Measurements from ENCODE around the gene ABCA2. TPM values are rescaled to one million over a fixed set of nuclear protein-coding genes. Genes with fewer than 3 reads are reported as not detected.

Gene ABCA2
- total and polyA plus RNA-seq, 9 of the 15 experiments (the other 6 are each of a cell fraction or from before 2014, with no cell fraction given), result 0.69 to 16.3 (median 6.1) TPM; not detected in 2

DNA sequence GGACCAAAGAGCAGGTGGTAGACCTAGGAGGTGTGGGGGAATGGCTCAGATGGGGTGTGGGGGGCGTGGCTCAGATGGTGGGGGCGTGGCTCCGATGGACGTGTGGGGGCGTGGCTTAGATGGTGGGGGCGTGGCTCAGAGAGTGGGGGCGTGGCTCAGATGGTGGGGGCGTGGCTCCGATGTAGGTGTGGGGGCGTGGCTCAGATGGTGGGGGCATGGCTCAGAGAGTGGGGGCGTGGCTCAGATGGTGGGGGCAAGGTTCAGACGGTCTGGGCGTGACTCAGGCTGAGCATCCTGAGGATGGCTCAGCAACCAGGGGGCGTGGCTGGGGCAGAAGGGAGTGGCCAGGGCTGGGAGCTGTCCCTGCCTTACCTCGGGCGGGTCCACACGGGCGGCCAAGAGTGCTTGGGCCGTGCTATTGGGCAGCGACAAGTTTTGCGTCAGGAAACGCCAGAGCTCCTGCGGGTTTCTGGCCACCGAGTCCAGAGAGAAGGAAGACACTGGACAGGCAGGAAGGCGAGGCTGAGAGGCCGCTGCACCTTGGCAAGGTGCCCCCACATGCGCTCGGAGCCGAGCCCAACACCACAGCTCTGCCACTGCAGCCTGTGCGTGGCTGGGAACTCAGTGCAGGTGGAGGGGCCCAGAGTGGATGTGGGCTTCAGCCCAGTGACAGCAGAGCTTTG is 5.9 kb downstream of the ABCA2 start:
- 25% methylated on average over 18 of the region's 30 CpGs for WGBS (ENCODE audit: insufficient coverage, low coverage, missing lambda C conversion rate)
- CTCF ChIA-PET (ENCODE audit: low intra/inter-chr PET ratio), result no interaction called here
- intact Hi-C loops (cut with micrococcal nuclease) (no loop called here), in situ Hi-C loops (cut with MboI) (no loop called here)
- Histone ChIP-seq H3K9me1 (ENCODE audit: control insufficient read depth, insufficient read depth, low read length) (no peaks in the 10 kb centered on the region), H2AFZ (ENCODE audit: low read depth, low read length) (0 out of 2 replicates have a peak overlapping the region, but pooled peaks have one; percentile 34), H3K27me3 (ENCODE audit: control insufficient read depth in 2 of 2, insufficient read depth in 2 of 2, low read length in 2 of 2) (no peaks in the 10 kb centered on the region), H3K4me1 (replicated peaks in 1 of 2; ENCODE audit: control insufficient read depth in 2 of 2, insufficient read depth in 2 of 2, low read length in 2 of 2) (peaks cover 4 to 91% of the 10 kb centered on the region in 2 experiments), H3K36me3 (ENCODE audit: control insufficient read depth, insufficient read depth, low read length) (no peaks in the 10 kb centered on the region), H4K20me1 (replicated peaks; ENCODE audit: control insufficient read depth, insufficient read depth, low read length) (0 out of 2 replicates have a peak, but pooled peaks cover 5% of the 10 kb centered on the region), H3K79me2 (ENCODE audit: control insufficient read depth, insufficient read depth, low read length) (no peaks in the 10 kb centered on the region), H3K9ac (ENCODE audit: insufficient read depth in 1 of 2, low read depth in 2 of 2, low read length in 2 of 2) (peak overlapping the region in 1 of 2 experiments; percentile 11; a peak in 2 of 4 replicates), H3K27ac (ENCODE audit: extremely low read depth, low read depth, low read length) (no peak overlapping the region), H3K4me3 (no peak overlapping the region), H3K4me2 (ENCODE audit: insufficient read depth, low read length) (peak overlapping the region; percentile 18; the same call in 1 of the 2 replicates), H3K9me3 (replicated peaks; ENCODE audit: control insufficient read depth, insufficient read depth, low read depth, low read length) (no peaks in the 10 kb centered on the region)
- peak; percentile 100 for ATAC-seq
- no TSS peak for BruUV-seq (replicated peaks)
- DNase-seq (ENCODE audit: extremely low read depth in 1 of 4, low spot score in 3 of 4), result peak; percentile 91 to 98 (median 94)
- POLR2A ChIA-PET, result interaction anchor here (0.6 to 1.1 kb wide), 5 partner anchors 12 to 1574 kb away, joined by 3 to 4 read pairs (median 3); partner anchors contain the start of gene PTGDS
- peak; percentile 99 for FAIRE-seq
- TF ChIP-seq KDM5B (IDR thresholded peaks at IDR 0.05; ENCODE audit: insufficient replicate concordance, low read depth, low read length) (no peak), ZNF133 (CRISPR knock-in tag; IDR thresholded peaks at IDR 0.05) (no peak), ZC3H8 (IDR thresholded peaks at IDR 0.05) (no peak), ZNF77 (CRISPR knock-in tag; IDR thresholded peaks at IDR 0.05) (no peak), CTBP1 (IDR thresholded peaks at IDR 0.05; ENCODE audit: borderline replicate concordance) (peak; percentile 79), ZNF174 (CRISPR knock-in tag; IDR thresholded peaks at IDR 0.05) (no peak), ZSCAN29 (IDR thresholded peaks at IDR 0.05) (0 out of 2 replicates have a peak, but pooled peaks have one; percentile 62), KLF1 (tag; IDR thresholded peaks at IDR 0.05) (0 out of 2 replicates have a peak, but pooled peaks have one; percentile 26), RCOR1 (IDR thresholded peaks at IDR 0.05; ENCODE audit: borderline replicate concordance in 1 of 2, low read depth in 2 of 2, low read length in 2 of 2) (peak in 1 of 2 experiments; percentile 93; a peak in 2 of 4 replicates), NFIC (IDR thresholded peaks at IDR 0.05) (0 out of 2 replicates have a peak, but pooled peaks have one; percentile 15)
- TF ChIP-seq, protein P1, sequence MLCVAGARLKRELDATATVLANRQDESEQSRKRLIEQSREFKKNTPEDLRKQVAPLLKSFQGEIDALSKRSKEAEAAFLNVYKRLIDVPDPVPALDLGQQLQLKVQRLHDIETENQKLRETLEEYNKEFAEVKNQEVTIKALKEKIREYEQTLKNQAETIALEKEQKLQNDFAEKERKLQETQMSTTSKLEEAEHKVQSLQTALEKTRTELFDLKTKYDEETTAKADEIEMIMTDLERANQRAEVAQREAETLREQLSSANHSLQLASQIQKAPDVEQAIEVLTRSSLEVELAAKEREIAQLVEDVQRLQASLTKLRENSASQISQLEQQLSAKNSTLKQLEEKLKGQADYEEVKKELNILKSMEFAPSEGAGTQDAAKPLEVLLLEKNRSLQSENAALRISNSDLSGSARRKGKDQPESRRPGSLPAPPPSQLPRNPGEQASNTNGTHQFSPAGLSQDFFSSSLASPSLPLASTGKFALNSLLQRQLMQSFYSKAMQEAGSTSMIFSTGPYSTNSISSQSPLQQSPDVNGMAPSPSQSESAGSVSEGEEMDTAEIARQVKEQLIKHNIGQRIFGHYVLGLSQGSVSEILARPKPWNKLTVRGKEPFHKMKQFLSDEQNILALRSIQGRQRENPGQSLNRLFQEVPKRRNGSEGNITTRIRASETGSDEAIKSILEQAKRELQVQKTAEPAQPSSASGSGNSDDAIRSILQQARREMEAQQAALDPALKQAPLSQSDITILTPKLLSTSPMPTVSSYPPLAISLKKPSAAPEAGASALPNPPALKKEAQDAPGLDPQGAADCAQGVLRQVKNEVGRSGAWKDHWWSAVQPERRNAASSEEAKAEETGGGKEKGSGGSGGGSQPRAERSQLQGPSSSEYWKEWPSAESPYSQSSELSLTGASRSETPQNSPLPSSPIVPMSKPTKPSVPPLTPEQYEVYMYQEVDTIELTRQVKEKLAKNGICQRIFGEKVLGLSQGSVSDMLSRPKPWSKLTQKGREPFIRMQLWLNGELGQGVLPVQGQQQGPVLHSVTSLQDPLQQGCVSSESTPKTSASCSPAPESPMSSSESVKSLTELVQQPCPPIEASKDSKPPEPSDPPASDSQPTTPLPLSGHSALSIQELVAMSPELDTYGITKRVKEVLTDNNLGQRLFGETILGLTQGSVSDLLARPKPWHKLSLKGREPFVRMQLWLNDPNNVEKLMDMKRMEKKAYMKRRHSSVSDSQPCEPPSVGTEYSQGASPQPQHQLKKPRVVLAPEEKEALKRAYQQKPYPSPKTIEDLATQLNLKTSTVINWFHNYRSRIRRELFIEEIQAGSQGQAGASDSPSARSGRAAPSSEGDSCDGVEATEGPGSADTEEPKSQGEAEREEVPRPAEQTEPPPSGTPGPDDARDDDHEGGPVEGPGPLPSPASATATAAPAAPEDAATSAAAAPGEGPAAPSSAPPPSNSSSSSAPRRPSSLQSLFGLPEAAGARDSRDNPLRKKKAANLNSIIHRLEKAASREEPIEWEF (CRISPR knock-in tag; IDR thresholded peaks at IDR 0.05), result no peak
- TF ChIP-seq, protein P2, sequence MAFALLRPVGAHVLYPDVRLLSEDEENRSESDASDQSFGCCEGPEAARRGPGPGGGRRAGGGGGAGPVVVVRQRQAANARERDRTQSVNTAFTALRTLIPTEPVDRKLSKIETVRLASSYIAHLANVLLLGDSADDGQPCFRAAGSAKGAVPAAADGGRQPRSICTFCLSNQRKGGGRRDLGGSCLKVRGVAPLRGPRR (CRISPR knock-in tag; IDR thresholded peaks at IDR 0.05), result no peak
- TF ChIP-seq, protein P3, sequence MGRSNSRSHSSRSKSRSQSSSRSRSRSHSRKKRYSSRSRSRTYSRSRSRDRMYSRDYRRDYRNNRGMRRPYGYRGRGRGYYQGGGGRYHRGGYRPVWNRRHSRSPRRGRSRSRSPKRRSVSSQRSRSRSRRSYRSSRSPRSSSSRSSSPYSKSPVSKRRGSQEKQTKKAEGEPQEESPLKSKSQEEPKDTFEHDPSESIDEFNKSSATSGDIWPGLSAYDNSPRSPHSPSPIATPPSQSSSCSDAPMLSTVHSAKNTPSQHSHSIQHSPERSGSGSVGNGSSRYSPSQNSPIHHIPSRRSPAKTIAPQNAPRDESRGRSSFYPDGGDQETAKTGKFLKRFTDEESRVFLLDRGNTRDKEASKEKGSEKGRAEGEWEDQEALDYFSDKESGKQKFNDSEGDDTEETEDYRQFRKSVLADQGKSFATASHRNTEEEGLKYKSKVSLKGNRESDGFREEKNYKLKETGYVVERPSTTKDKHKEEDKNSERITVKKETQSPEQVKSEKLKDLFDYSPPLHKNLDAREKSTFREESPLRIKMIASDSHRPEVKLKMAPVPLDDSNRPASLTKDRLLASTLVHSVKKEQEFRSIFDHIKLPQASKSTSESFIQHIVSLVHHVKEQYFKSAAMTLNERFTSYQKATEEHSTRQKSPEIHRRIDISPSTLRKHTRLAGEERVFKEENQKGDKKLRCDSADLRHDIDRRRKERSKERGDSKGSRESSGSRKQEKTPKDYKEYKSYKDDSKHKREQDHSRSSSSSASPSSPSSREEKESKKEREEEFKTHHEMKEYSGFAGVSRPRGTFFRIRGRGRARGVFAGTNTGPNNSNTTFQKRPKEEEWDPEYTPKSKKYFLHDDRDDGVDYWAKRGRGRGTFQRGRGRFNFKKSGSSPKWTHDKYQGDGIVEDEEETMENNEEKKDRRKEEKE (IDR thresholded peaks at IDR 0.05; ENCODE audit: borderline replicate concordance in 1 of 2, control insufficient read depth in 1 of 2, low read depth in 2 of 2, low read length in 1 of 2), result no peak
